GM04503 (cell line): ENCODE results near the gene AJM1.

Experiments
- DNase-seq: peaks from one replicate; pipeline ENCODE4 v3.0.0-alpha.2; 2012; ENCODE audit warnings: low read depth

The AJM1 gene

GRCh38 chr9:136845465-136846260 is 3.4 kb downstream of the AJM1 start:
- DNase-seq = no peak

DNA sequence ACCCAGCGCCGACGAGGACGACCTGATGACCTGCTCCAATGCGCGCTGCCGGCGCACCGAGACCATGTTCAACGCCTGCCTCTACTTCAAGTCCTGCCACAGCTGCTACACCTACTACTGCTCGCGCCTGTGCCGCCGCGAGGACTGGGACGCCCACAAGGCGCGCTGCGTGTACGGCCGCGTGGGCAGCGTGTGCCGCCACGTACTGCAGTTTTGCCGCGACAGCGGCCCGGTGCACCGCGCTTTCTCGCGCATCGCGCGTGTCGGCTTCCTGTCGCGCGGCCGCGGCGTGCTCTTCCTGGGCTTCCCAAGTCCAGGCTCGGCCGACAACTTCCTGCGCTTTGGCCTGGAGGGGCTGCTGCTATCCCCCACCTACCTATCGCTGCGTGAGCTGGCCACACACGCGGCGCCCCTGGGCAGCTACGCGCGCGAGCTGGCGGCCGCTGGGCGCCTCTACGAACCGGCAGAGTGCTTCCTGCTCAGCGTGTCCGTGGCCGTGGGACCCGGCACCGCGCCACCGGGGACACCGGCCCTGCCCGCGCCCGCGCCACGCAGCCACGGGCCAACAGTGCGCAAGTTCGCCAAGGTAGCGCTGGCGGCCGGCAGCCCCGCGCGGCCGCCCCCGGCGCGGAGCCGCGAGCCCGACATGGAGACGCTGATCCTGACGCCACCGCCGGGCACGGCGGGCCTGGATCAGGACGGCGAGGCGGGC is 4.3 kb downstream of the AJM1 start:
- DNase-seq = no peak

DNA sequence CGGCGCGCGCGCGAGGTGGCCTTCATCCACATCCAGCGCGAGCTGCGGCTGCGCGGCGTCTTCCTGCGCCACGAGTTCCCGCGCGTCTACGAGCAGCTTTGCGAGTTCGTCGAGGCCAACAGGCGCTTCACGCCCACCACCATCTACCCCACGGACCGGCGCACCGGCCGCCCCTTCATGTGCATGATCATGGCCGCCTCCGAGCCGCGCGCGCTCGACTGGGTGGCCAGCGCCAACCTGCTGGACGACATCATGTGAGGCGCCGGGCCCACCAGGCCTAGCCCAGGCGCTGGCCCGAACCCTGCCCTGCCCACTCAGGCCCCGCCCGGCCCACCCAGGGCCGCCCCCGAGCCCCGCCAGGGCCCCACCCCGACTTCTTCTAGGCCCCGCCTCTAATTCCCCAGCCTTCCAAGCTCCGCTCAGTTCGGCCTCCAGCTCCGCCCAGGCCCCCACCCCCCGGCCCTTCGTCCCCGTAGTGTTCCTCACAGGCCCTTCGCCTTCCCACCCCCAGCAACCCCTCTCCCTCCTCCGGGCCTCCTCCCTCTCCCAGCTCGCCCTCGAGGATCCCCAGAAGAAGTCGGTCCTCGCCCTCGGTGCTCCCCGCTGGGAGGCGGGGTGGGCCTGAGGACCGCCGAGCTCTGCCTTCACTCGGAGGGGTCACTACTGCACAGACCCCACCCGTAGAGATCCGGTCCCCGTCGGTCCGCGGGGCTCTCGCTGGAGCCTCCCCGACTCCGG is 5.0 kb downstream of the AJM1 start:
- no peak for DNase-seq

- DNase-seq = no peak
Observed at GRCh38 chr9:136847826-136848392, 5.6 kb downstream of the AJM1 start.

DNA sequence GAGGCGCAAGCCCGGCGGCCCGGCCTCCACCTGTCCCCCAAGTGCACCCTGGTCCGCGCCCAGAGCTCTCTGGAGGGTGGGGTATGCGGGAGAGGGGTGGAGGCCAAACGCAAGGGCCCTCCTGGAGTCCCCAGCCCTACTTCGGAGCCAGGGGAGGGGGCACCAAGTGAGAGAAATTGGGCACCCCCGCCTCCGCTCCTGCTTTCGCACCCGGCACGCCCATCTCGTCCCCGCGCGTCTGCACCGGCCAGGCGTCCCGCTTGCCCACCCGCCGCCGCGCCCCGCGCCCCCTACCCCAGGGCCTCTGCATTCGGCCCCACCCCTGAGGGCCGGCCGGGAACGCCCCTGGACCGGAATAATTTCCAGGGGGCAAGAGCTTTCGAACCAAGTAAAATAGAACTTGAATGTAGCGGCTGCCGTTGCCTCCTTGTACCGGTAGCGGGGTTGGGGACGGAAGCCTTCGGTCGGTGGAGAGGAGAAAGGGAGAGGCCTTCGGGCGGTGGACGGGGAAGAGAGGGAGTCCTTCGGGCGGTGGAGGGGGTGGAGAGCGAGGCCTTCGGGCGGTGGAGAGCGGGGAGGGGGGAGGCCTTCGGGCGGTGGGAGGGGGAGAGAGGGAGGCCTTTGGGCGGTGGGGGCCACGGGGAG is 6.2 kb downstream of the AJM1 start:
- no peak for DNase-seq

- peak; percentile 85 for DNase-seq
Observed at GRCh38 chr9:136849038-136849959, 7.0 kb downstream of the AJM1 start, which contains the start of gene PHPT1. Gene PHPT1 (plus strand): TSS chr9:136849409. CDS start chr9:136849431, 22 bp downstream.

DNA sequence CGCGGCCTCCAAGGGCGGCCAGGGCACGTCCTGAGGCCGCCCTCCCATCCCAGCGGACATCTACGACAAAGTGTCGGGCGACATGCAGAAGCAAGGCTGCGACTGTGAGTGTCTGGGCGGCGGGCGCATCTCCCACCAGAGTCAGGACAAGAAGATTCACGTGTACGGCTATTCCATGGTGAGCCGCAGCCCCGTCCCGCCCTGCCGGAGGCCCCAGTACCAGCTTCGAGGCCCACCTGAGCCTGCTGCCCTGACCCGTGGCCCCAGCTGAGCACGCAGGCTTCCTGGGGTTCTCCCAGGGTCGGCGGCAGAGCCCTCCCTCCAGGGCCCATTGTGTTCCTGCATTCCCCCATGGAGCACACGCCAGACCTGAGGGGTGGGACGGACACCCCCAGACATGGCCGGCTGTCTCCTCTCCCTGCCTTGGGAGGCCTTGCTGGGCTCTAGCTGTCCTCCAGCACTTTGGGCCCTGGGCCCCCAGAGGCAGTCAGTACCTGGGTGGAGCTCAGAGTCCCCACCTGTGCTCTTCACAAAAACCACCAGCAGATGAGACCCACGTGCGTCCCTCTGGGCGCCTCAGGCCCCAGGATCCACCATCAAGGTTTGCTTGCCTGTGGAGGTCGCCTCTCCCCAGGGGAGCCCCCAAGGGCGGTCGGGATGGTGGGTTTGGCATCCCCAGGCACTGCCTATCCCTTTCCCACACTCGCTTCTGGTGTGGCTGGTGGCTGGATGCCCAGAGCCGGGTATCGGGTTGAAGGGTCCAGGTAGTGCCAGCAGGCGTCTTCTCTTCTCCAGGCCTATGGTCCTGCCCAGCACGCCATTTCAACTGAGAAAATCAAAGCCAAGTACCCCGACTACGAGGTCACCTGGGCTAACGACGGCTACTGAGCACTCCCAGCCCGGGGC is 7.9 kb downstream of the AJM1 start:
- DNase-seq = no peak

- DNase-seq = no peak
Observed at GRCh38 chr9:136850866-136851775, 8.8 kb downstream of the AJM1 start.

DNA sequence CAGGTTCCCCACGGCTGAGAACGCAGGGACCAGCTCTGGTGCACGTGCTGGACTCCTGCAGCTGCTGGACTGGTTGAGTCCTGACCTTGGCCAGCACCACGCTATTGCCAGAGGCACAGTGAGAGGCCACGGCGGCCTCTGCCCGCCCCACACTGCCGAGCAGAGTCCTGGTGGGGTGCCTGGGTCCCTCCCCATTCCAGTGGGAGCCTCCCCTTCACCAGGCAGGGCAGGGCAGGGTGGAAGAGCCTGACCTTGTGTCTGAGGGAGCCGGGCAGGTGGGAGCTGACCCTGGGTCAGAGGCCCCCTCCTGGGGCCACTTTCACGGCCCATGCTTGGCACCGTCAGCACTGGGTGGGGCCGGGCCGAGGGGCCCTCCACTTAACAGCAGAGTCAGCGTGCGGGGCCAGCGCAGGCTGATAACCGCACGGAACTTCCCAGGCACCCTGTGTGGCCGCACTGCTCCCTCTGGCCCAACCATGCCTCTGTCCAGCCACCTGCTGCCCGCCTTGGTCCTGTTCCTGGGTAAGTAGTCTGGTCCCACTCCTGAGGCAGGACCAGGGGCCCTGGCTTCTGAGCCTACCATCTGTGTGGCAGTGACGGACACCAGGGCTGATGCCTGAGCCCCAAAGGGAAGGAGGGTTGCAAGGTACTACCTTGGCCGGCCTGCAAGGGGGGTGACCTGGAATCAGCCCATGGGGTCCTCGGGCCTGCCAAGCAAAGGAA is 9.8 kb downstream of the AJM1 start, which contains the start of gene MAMDC4:
TSS of gene MAMDC4 (plus strand) at position 406 of the 723 bp plus-strand sequence. CDS start at position 477, 71 bp downstream.
- DNase-seq = no peak

- DNase-seq = no peak
Observed at GRCh38 chr9:136852664-136853595, 10.7 kb downstream of the AJM1 start.

- DNase-seq = no peak
Observed at GRCh38 chr9:136853596-136854112, 11.4 kb downstream of the AJM1 start.

- no peak for DNase-seq
Observed at GRCh38 chr9:136854113-136854841, 12.0 kb downstream of the AJM1 start.

- no peak for DNase-seq
Observed at GRCh38 chr9:136854842-136855460, 12.7 kb downstream of the AJM1 start.

DNA sequence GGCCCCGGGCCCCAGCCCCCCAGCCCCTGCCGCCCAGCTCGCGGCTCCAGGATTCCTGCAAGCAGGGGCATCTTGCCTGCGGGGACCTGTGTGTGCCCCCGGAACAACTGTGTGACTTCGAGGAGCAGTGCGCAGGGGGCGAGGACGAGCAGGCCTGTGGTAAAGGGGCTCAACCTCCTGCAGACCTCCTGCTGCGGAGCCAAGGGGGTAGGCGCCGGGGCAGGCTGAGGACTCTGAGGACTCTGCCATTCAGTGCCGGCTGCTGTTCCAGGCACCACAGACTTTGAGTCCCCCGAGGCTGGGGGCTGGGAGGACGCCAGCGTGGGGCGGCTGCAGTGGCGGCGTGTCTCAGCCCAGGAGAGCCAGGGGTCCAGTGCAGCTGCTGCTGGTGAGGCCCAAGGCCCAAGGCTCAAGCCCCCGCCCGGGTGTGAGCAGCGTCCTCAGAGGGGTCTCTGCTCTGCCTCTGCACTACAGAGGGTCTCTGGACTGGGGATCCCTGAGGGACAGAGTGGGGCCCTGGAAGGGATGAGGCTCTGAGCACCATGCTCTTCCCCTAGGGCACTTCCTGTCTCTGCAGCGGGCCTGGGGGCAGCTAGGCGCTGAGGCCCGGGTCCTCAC is 13.3 kb downstream of the AJM1 start:
- no peak for DNase-seq

GRCh38 chr9:136856079-136856476 is 13.8 kb downstream of the AJM1 start:
- DNase-seq = no peak
